Femur (tissue), 1 donor: Measurements from ENCODE around the gene RNF144A.

ENCODE experiments used
- DNase-seq: peaks from one replicate; pipeline ENCODE4 v3.0.0-alpha.2; 2017

The RNF144A gene

GRCh38 chr2:7025082-7025481 lies 107.9 kb downstream of the RNF144A start:
- no peak for DNase-seq

GRCh38 chr2:7026742-7027141 lies 109.5 kb downstream of the RNF144A start:
- DNase-seq = peak; percentile 68

- no peak for DNase-seq
Observed at GRCh38 chr2:7027411-7027810, 110.2 kb downstream of the RNF144A start.

- no peak for DNase-seq
Observed at GRCh38 chr2:7027956-7028655, 110.9 kb downstream of the RNF144A start.

- no peak for DNase-seq
Observed at GRCh38 chr2:7028846-7029245, 111.6 kb downstream of the RNF144A start.

GRCh38 chr2:7029291-7030059 lies 112.3 kb downstream of the RNF144A start:
- DNase-seq = no peak

DNA sequence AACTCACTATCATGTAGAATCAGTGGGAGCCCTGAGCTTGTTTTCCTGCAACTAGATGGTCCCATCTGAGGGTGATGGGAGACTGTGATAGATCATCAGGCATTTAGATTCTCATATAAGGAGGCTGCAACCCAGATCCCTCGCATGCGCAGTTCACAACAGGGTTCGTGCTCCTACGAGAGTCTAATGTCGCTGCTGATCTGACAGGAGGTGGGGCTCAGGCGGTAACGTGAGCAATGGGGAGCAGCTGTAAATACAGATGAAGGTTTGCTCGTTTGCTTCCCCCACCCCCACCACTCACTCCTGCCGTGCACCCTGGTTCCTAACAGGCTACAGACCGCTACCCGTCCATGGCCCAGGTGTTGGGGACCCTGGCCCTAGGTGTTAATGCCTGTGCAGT lies 113.6 kb downstream of the RNF144A start:
- peak; percentile 8 for DNase-seq

DNA sequence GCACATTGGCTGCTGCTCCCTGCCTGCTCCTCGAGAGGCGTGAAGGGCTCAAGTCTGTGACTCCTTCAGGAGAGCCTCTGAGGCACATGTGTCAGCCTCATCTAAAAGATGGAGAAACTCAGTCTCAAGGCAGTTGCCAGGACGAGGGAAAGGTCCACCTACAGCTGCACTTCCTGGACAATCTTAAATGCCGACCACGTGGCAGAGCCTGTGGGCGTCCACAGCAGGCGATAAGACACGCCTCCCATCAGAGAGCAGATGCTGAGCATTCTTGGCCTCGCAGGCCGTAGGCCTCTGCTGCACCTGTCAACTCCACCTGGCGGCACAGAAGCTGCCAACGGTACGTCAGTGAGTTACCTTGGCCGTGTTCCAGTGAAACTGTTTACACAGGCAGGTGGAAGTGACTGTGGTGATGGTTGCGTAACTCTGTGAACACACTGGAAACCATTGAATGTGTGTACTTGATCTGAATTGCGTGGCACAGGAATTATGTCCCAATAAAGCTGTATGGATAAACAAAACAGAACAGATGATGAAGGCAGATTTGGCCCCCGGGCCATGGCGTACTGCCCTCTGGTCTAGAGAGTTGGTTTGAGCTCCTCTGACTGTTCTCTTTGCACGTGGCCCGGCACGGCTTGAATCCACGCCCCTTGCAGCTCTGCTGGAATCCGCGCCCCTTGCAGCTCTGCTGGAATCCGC lies 114.5 kb downstream of the RNF144A start:
- DNase-seq = peak; percentile 66

DNA sequence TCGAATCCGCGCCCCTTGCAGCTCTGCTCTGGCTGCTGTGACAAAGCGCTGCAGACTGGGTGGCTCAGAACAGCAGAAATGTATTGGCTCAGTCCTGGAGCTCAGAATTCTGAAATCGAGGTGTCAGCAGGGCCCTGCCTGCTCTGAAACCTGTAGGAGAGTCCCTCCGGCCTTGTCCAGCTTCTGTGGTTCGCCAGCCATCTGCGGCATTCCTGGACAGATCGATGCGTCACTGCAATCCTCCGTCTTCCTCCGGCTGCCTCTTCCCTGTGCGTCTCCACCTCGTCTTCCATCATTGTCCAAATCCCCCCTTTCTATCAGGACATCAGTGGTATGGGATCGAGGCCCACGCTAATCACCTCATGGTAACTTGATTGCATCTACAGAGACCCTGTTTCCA lies 115.2 kb downstream of the RNF144A start:
- no peak for DNase-seq

DNA sequence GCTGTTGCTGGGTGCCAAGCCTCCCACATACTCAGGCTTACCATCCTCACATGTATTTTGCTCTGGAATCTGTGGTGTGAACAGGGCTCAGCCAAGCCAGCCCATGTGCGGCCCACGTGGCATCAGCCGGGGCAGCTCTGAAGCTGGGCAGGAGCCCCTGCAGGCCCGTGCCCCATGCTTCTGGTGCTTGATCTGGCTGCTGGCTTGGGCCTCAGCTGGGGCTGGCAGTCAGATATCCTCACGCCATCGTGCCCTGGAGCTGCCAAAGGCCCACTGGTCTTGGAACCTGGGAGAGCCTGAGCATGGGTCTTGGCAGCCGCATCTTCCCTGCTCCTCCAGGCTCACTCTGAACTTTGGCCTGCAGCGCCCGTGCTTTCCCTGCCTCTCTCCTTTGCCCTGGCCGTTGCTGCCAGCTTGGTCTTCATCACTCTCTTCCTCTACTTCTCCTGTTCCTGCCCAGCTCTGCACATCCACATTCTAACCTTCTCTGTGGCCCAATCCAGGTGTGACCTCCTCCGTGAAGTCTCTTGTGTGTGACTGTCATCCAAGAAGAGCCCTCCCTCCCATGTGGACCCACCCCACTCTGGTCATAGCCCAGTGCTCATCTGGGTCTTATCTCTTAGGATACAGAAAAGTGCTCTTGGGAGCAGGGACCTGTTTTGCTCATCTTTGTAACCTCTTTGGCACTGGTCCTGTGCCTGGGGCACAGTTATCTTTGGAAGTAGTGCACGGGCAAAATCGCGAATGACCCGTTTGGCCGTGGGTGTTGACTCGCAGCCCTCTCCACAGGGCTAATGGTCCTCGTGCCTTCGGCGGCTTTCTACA lies 116.1 kb downstream of the RNF144A start:
- peak; percentile 15 for DNase-seq

DNA sequence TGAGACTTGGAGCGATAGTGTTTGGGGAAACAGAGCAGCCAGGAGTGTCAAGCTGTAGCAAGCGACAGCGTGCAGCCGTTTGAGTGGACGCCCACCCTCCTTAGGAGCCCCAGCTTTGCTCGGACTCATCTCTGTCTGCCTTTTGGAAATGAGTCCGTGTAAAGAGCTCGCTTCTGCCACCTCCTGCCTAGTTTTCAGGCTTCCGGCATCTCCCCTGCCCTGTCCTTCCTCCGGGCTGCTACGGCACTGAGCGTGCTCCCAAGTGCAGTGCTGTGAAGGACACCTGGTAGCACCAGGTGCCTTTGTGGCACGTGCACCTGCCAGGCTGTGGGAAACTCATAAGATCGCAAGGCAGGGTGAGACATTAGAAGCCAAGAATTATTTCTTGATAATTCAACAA lies 117.1 kb downstream of the RNF144A start:
- peak; percentile 51 for DNase-seq

- no peak for DNase-seq
Observed at GRCh38 chr2:7035884-7036283, 118.7 kb downstream of the RNF144A start.

- peak; percentile 79 for DNase-seq
Observed at GRCh38 chr2:7037340-7038333, 120.4 kb downstream of the RNF144A start.

GRCh38 chr2:7040547-7040946 lies 123.3 kb downstream of the RNF144A start:
- DNase-seq = peak; percentile 33

- no peak for DNase-seq
Observed at GRCh38 chr2:7041421-7041820, 124.2 kb downstream of the RNF144A start.

- DNase-seq = no peak
Observed at GRCh38 chr2:7043690-7044089, 126.5 kb downstream of the RNF144A start.

DNA sequence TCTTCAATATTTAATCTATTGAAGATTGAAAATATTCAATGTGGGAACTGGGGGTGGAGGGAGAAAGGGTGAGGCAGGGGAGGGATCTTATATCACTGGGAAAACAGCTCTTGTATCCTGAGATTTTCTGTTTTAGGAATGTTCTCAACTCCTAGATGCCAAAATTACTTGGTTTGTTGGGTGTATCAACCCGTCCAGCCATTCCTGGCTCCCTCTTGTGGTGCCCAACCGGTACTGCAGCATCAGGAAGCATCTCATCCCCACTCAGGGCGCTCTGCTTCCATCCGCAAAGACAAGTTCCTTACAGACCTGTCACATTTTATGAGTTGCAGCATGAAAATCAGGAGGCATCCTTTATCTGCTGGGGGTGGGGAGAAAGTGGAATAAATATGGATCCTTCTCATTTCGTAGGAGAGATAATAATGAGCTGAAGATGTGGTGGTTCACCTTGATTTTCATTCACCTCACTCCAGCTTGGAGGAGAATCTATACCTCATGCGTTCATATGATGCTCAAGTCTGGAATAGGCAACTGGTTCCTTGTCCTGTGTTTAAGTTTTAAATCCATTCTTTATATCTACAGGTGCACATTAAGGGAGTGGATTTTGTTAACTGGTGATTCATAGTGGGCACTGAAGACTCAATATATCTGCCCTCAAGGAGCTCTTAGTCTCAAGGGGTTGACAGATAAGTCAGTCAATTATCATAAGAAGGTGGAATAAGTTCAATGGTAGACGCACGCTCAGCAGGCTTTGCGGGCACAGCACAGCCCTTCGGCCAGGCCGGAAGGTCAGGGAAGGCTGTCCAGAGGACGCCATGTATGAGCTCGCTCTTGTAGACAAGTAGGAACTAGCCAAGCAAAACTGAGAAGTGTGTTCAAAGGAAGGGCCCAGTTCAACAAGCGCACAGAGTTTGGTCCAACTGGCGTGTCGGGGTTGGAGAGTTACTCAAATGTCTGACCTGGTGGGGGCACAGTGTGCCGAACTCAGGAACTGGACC lies 127.3 kb downstream of the RNF144A start:
- peak; percentile 67 for DNase-seq

- DNase-seq = no peak
Observed at GRCh38 chr2:7045601-7046590, 128.7 kb downstream of the RNF144A start.

DNA sequence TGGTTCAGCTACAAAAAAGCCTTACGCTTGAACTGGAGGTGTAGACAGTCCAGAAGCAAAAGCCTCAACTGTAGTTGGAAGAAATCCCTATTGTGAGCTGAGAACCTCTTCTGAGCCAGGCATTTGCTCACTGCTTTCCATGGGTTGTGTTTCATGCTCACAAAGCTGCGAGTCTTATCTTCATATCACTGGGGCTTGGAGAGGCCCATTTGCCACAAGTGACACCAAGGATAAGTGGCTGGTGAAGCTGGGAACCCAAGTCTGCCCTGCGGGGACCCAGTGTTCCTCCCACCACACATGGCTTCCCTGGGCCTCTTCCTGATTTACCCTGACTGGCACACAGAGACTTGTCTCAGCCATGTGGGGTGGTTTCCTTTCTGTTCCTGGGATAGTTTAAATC lies 130.4 kb downstream of the RNF144A start:
- DNase-seq = no peak
